Activated naive CD4-positive, alpha-beta T cell treated with Interleukin-2 at 50 U/mL for 16 hours (primary cell): ENCODE data around the gene FBXW9.
"Not testable (repeated sequence)": the region's sequence is repeated elsewhere in the genome, so short reads cannot be mapped to it uniquely, and the experiment has no call there.

Experiments
- DNase-seq: peaks from one replicate; pipeline ENCODE4 v3.0.0-alpha.2; 2020

Gene FBXW9

DNA sequence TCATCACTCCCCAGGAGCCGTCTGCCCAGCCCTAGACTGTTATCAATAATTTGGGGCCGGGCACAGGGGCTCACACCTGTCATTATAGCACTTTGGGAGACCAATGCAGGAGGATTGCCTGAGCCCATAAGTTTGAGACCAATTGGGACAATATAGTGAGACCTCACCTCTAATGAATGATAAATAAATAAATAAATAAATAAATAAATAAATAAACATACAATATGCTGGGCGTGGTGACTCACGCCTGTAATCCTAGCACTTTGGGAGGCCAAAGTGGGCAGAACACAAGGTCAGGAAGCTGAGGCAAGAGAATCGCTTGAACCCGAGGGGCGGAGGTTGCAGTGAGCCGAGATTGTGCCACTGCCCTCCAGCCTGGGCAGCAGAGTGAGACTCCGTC lies 16.9 kb upstream of the FBXW9 start:
- not testable (repeated sequence) for DNase-seq

GRCh38 chr19:12712077-12712476 lies 15.6 kb upstream of the FBXW9 start:
- peak; percentile 20 for DNase-seq

GRCh38 chr19:12711187-12711586 lies 14.8 kb upstream of the FBXW9 start:
- DNase-seq = no peak

GRCh38 chr19:12708641-12709040 lies 12.2 kb upstream of the FBXW9 start:
- DNase-seq = no peak

- DNase-seq = no peak
Observed at GRCh38 chr19:12706332-12706718, 9.9 kb upstream of the FBXW9 start.

GRCh38 chr19:12705654-12706331 lies 9.4 kb upstream of the FBXW9 start:
- no peak for DNase-seq

- no peak for DNase-seq
Observed at GRCh38 chr19:12705169-12705568, 8.7 kb upstream of the FBXW9 start.

DNA sequence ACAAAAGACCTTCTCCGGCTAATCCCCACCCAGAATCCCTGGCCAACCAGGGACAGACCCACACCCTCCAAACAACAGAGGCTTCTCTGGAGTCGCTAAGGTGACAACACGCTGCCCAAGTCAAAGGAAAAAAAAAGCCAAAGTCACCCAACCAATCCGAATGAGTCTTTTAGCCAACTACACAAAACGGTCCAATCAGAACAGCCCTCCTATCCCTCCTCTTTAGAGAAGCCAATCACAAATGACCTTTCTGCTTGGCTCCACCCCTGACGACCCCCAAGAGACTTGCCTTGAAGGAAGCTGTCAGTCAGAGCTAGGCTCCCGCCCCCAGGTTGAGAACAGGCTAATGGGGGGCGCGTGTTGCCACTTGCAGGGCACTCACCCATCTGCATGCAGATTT lies 6.6 kb upstream of the FBXW9 start:
- no peak for DNase-seq

DNA sequence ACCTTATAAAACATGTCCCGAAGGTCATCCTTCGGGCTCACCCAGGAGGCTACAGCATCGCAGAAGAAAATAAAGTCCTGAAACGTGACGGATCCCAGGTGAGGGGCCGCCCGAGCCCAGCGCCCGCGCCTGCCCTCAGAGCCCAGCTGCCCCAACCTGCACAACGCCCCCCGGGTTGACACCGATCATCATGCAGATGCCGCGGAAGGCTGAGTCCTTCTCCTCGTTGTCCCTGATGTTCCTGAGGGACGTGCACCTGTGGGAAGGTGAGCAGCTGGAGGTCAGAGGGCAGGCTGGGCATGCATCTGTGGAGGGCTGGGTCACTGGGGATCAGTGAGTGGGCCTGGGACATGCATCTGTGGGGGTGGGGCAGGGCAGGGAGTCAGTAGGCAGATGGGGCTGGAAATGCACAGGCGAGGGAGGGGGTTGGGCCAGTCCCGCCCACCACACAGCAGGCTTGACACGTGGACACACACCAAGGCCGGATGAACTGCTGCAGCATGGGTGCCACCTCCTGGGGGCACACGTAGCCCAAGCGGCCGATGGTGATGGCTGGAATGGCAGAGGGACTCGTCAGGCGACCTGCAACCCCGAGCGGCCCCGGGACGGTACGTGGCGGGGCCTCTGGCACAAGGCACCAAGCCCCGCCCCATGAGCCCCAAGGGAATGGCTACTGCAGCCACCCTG lies 5.3 kb upstream of the FBXW9 start:
- DNase-seq = no peak

DNA sequence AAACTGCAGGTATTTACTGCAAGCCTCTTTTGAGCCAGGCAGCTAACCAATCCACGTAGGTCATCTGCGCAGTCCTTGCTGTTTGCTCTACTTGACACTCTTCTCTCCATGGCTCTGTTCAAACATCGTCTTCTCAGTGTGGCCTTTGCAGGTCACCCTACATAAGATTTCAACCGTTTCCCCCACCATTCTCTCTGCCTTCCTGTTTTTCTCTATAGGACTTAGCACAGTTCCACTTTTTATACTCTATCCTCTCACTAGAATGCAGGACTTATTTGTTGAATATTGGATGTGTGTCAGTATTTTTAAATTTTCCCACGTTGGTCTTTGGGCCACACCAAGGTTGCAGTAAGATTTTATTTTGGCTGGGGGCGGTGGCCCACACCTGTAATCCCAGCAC lies 1.7 kb upstream of the FBXW9 start:
- DNase-seq = no peak

- not testable (repeated sequence) for DNase-seq
Observed at GRCh38 chr19:12697425-12697824, 994 bp upstream of the FBXW9 start.

DNA sequence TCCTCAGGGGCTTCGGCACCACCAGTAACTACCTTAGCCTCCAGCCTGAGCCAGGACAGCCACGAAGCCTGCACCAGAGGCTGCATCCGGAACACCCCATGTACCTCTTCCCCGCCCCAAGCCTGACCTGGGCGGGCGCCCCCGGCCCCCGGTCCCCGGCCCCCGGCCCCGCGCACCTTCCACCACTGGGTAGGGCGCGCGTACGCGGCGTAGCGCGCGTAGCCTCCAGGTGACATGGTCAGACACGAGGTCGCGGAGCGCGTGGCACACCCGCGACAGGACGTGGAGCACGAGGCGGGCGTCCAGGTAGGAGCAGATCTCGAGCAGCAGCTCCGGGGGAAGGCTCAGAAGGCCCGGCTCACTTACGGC lies 450 bp downstream of the FBXW9 start:
- no peak for DNase-seq

GRCh38 chr19:12695514-12695913 lies 917 bp downstream of the FBXW9 start:
- no peak for DNase-seq

DNA sequence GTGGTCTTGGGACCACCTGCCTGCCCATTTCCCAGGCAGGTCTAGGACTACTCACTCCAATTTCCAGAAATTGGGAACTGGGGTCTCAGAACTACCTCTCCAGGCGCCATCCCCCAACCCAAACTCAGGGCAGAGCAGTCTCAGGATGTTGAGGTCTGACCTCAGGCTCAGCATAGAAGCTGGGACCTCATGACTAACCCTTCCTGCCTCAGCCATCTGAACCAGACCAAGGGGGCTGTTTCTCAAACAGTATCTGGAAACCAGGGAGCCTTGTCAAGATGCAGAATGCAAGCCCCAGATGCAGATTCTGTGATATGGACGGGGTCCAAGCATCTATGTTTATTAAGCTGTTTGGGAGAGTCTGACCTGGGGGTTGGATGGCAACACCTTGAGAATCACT lies 1.3 kb downstream of the FBXW9 start:
- no peak for DNase-seq

- no peak for DNase-seq
Observed at GRCh38 chr19:12694641-12695040, 1.8 kb downstream of the FBXW9 start.

DNA sequence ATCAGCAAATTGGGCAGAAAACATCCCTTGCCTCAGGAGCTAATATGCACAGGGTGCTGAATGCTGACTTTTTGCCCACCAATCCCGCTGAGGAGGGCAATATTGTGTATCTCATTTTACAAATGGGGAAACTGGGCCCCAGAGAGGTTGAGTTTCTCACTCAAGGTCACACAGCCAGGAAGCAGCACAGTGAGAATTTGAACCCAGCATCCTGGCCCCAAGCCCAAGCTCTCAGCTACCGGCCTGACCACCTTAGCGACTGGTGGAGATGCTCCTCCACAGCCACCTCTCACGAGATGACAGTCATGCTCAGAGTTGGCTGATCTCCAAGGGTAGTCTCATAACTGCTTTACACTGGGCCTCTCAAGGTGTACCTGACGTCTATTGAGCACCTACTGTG lies 3.5 kb downstream of the FBXW9 start:
- DNase-seq = no peak

GRCh38 chr19:12689581-12690216 lies 6.7 kb downstream of the FBXW9 start:
- no peak for DNase-seq

GRCh38 chr19:12689012-12689411 lies 7.4 kb downstream of the FBXW9 start:
- no peak for DNase-seq

GRCh38 chr19:12687496-12688196 lies 8.8 kb downstream of the FBXW9 start, which contains the start of gene GNG14:
Gene GNG14, plus strand, starts transcription at chr19:12687998. Its CDS starts 51 bp downstream, at chr19:12688049.
- no peak for DNase-seq

GRCh38 chr19:12685831-12686230 lies 10.6 kb downstream of the FBXW9 start:
- no peak for DNase-seq

GRCh38 chr19:12681074-12681987 lies 15.1 kb downstream of the FBXW9 start, which contains the start of gene DHPS:
Gene DHPS, minus strand, starts transcription at chr19:12681880. Its CDS starts 114 bp downstream, at chr19:12681766.
- peak; percentile 90 for DNase-seq

DNA sequence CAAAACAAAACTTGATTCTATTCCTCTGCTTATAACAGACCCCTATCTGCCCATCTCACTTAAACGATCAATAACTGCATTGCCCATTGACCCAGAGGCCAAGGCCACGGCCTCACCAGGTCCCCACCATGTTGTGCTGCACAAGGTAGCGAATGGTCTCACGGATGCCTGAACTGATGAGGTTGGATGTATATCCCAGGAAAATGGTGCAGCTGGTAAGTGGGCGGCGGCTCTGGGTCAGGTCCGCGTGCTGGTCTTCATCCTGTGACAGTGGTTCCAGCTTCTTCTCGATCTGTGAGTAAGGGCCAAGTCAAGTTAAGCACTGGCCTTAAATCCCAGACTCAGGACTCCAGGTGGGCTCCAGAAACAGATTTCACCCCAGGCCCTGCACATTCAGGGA lies 16.4 kb downstream of the FBXW9 start:
- DNase-seq = no peak
